NCI-H82 (cell line): Measurements from ENCODE around the gene TBC1D5.
A peak's percentile ranks its signal among the peaks of the same experiment; 100 is the strongest.
"Not testable (repeated sequence)": the region's sequence is repeated elsewhere in the genome, so short reads cannot be mapped to it uniquely, and the experiment has no call there.

Source experiments
- DNase-seq: peaks from one replicate; lab custom pipeline; 2025; lab: John Stamatoyannopoulos, UW

The TBC1D5 gene

GRCh38 chr3:17544632-17545031, 197.8 kb downstream of the TBC1D5 start:
- DNase-seq, result no peak

GRCh38 chr3:17542591-17542990, 199.8 kb downstream of the TBC1D5 start:
- no peak for DNase-seq

GRCh38 chr3:17539436-17539835, 203.0 kb downstream of the TBC1D5 start:
- no peak for DNase-seq

- no peak for DNase-seq
Observed at GRCh38 chr3:17535274-17535673, 207.2 kb downstream of the TBC1D5 start.

- not testable (repeated sequence) for DNase-seq
Observed at GRCh38 chr3:17532446-17532845, 210.0 kb downstream of the TBC1D5 start.

GRCh38 chr3:17529677-17530076, 212.8 kb downstream of the TBC1D5 start:
- DNase-seq, result no peak

GRCh38 chr3:17518189-17519059, 224.0 kb downstream of the TBC1D5 start:
- peak; percentile 12 for DNase-seq

- no peak for DNase-seq
Observed at GRCh38 chr3:17515445-17516234, 226.8 kb downstream of the TBC1D5 start.

- DNase-seq, result no peak
Observed at GRCh38 chr3:17514597-17514996, 227.8 kb downstream of the TBC1D5 start.

- DNase-seq, result no peak
Observed at GRCh38 chr3:17510265-17510664, 232.2 kb downstream of the TBC1D5 start.

- no peak for DNase-seq
Observed at GRCh38 chr3:17508180-17508752, 234.2 kb downstream of the TBC1D5 start.

- no peak for DNase-seq
Observed at GRCh38 chr3:17507480-17507879, 235.0 kb downstream of the TBC1D5 start.

GRCh38 chr3:17505856-17506255, 236.6 kb downstream of the TBC1D5 start:
- no peak for DNase-seq

GRCh38 chr3:17501745-17502144, 240.7 kb downstream of the TBC1D5 start:
- no peak for DNase-seq

- DNase-seq, result no peak
Observed at GRCh38 chr3:17500618-17501017, 241.8 kb downstream of the TBC1D5 start.

GRCh38 chr3:17494117-17494809, 248.2 kb downstream of the TBC1D5 start:
- DNase-seq, result no peak

GRCh38 chr3:17491601-17492000, 250.8 kb downstream of the TBC1D5 start:
- DNase-seq, result no peak

GRCh38 chr3:17491190-17491589, 251.2 kb downstream of the TBC1D5 start:
- DNase-seq, result not testable (repeated sequence)

GRCh38 chr3:17489139-17489538, 253.3 kb downstream of the TBC1D5 start:
- no peak for DNase-seq

- DNase-seq, result no peak
Observed at GRCh38 chr3:17481116-17481515, 261.3 kb downstream of the TBC1D5 start.

- no peak for DNase-seq
Observed at GRCh38 chr3:17479681-17480405, 262.6 kb downstream of the TBC1D5 start.
